GM12878 (cell line): ENCODE data around the gene EIF2B4. TPM values are rescaled to one million over a fixed set of nuclear protein-coding genes. Genes with fewer than 3 reads are reported as not detected.

Experiments used
- ATAC-seq: fragments of 200-7000 bp; cut with Tn5 transposase; 3 replicates; pipeline ENCODE4 v1.9.1; 2020; ENCODE audit warnings: mild to moderate bottlenecking, moderate library complexity
- BruUV-seq: library from RNA; stranded (reverse); fragments of 400-500 nt; replicated peaks from 2 replicates; lab custom pipeline; 2021; lab: Mats Ljungman, UMichigan
- CTCF ChIA-PET: fragments of 300-600 bp; sonication (Branson Sonifier 250); formaldehyde crosslinking; extraction: SDS; loops from one replicate; lab custom pipeline; 2021; ENCODE audit warnings: inconsistent platforms; lab: Yijun Ruan, JAX
- POLR2A ChIA-PET: fragments of 350-600 bp; formaldehyde crosslinking; extraction: SDS; loops from one replicate; lab custom pipeline; 2021; ENCODE audit warnings: inconsistent platforms; lab: Charles Lee
- RAD21 ChIA-PET: fragments of 300-600 bp; sonication (Branson Sonifier 250); formaldehyde crosslinking; loops from one replicate; lab custom pipeline; 2023; ENCODE audit warnings: antibody characterized with exemption; ENCODE audit not compliant: unreplicated experiment; lab: Charles Lee
- SMC1A ChIA-PET: fragments of 300-600 bp; sonication (Branson Sonifier 250); formaldehyde crosslinking; loops from one replicate; lab custom pipeline; 2023; ENCODE audit not compliant: unreplicated experiment, uncharacterized antibody; lab: Charles Lee
- DNase-seq: peaks from one replicate; pipeline ENCODE4 v3.0.0-alpha.2; 2011; ENCODE audit warnings: low read depth, low spot score
- FAIRE-seq: peaks from 3 replicates; lab custom pipeline; 2011; peaks lifted over from hg19 to GRCh38; lab: Jason Lieb, UNC
- H2AFZ ChIP-seq: 2 replicates; pipeline ENCODE4 v1.6.0; 2011; ENCODE audit warnings: low read depth, low read length, control low read depth; ENCODE audit not compliant: control insufficient read depth
- H3K27ac ChIP-seq: 2 replicates; pipeline ENCODE4 v1.5.1; 2011; ENCODE audit warnings: control low read depth; ENCODE audit not compliant: control insufficient read depth, insufficient read depth
- H3K27me3 ChIP-seq, 2 experiments: replicated peaks in 1 of 2; 2 replicates each; pipeline versions ENCODE4 v1.6.0 to v1.6.1; 2011; ENCODE audit warnings: low read length in 1 of 2; ENCODE audit not compliant: control insufficient read depth in 2 of 2, insufficient read depth in 2 of 2
- H3K36me3 ChIP-seq, 2 experiments: 2 replicates each; pipeline ENCODE4 v1.5.1; 2011; ENCODE audit warnings: low read length in 1 of 2; ENCODE audit not compliant: control insufficient read depth in 2 of 2, insufficient read depth in 2 of 2
- H3K4me1 ChIP-seq: 2 replicates; pipeline ENCODE4 v1.6.1; 2011; ENCODE audit warnings: mild to moderate bottlenecking, low read length, moderate library complexity, mixed read lengths; ENCODE audit not compliant: control insufficient read depth, insufficient read depth
- H3K4me2 ChIP-seq: 2 replicates; pipeline ENCODE4 v1.6.0; 2011; ENCODE audit warnings: control low read depth; ENCODE audit not compliant: control insufficient read depth, insufficient read depth
- H3K4me3 ChIP-seq: fragments of 200-600 bp; sonication (generic); 2 replicates; pipeline ENCODE4 v1.5.1; 2016
- H3K79me2 ChIP-seq: 2 replicates; pipeline ENCODE4 v1.6.0; 2011; ENCODE audit warnings: low read length; ENCODE audit not compliant: control insufficient read depth, insufficient read depth
- H3K9ac ChIP-seq: 2 replicates; pipeline ENCODE4 v1.8.0; 2011; ENCODE audit warnings: low read length, control low read depth, mixed read lengths; ENCODE audit not compliant: control insufficient read depth, insufficient read depth
- H3K9me3 ChIP-seq: replicated peaks from 3 replicates; pipeline ENCODE4 v1.5.1; 2011; ENCODE audit warnings: mild to moderate bottlenecking, low read length; ENCODE audit not compliant: control insufficient read depth, insufficient read depth
- H4K20me1 ChIP-seq: 2 replicates; pipeline ENCODE4 v1.6.0; 2011; ENCODE audit not compliant: control insufficient read depth, insufficient read depth
- ATF7 ChIP-seq: fragments of 450-650 bp; IDR thresholded peaks from 2 replicates; pipeline ENCODE4 v1.6.1; 2016; ENCODE audit warnings: low read depth, mild to moderate bottlenecking
- CREB1 ChIP-seq: IDR thresholded peaks from 2 replicates; pipeline ENCODE4 v1.6.1; 2012; ENCODE audit warnings: low read depth, mild to moderate bottlenecking, inconsistent platforms
- IRF4 ChIP-seq: IDR thresholded peaks from 2 replicates; pipeline ENCODE4 v1.6.1; 2011; ENCODE audit warnings: low read depth, low read length
- MYB ChIP-seq: fragments of 150-350 bp; IDR thresholded peaks from 2 replicates; pipeline ENCODE4 v1.6.1; 2014; ENCODE audit warnings: mild to moderate bottlenecking, low read depth, low read length, borderline replicate concordance
- MYC ChIP-seq: IDR thresholded peaks from 2 replicates; pipeline ENCODE4 v1.6.1; 2011; ENCODE audit warnings: mild to moderate bottlenecking, low read length, moderate library complexity, inconsistent platforms; ENCODE audit not compliant: insufficient read depth, insufficient replicate concordance, insufficient read length, severe bottlenecking
- NBN ChIP-seq: fragments of 450-650 bp; IDR thresholded peaks from 2 replicates; pipeline ENCODE4 v1.6.1; 2016
- PAX8 ChIP-seq: fragments of 450-650 bp; IDR thresholded peaks from 2 replicates; pipeline ENCODE4 v1.6.1; 2017; ENCODE audit warnings: mild to moderate bottlenecking, moderate library complexity
- RBBP5 ChIP-seq: fragments of 200-600 bp; sonication (generic); conservative IDR thresholded peaks from 2 replicates; pipeline ENCODE4 v1.6.1; 2016
- RCOR1 ChIP-seq: conservative IDR thresholded peaks from 2 replicates; pipeline ENCODE4 v1.6.1; 2012; ENCODE audit warnings: low read depth, low read length, improper control_type of control experiment
- SMARCA5 ChIP-seq: fragments of 450-650 bp; IDR thresholded peaks from 2 replicates; pipeline ENCODE4 v1.6.1; 2017; ENCODE audit warnings: mild to moderate bottlenecking
- STAT3 ChIP-seq: IDR thresholded peaks from 2 replicates; pipeline ENCODE4 v1.6.1; 2011; ENCODE audit warnings: low read depth, low read length, improper control_type of control experiment
- SUPT20H ChIP-seq: IDR thresholded peaks from 2 replicates; pipeline ENCODE4 v1.6.1; 2011; ENCODE audit warnings: low read depth, mild to moderate bottlenecking, low read length, moderate library complexity, borderline replicate concordance; ENCODE audit not compliant: control insufficient read depth
- YY1 ChIP-seq: IDR thresholded peaks from 2 replicates; pipeline ENCODE4 v1.6.1; 2011; ENCODE audit warnings: low read depth, mild to moderate bottlenecking, low read length
- ZNF384 ChIP-seq: IDR thresholded peaks from 2 replicates; pipeline ENCODE4 v1.6.1; 2012; ENCODE audit warnings: low read depth, mild to moderate bottlenecking, low read length, improper control_type of control experiment, borderline replicate concordance
- WGBS: methylation state at CpG from one replicate; pipeline ENCODE4 v1.1.6; 2016; ENCODE audit warnings: low lambda C conversion rate; ENCODE audit not compliant: insufficient replicate concordance, insufficient coverage; ENCODE audit errors: missing lambda C conversion rate; 5-methylcytosine and 5-hydroxymethylcytosine counted together
- in situ Hi-C: fragments of 300-500 bp; cut with MboI; formaldehyde crosslinking; loops from 9 replicates; pipeline ENCODE4 v1.14.3; 2018; ENCODE audit warnings: mixed read lengths
- intact Hi-C: fragments of 100-400 bp; cut with micrococcal nuclease; formaldehyde crosslinking; loops from one replicate; pipeline ENCODE4 v1.14.2; 2022; ENCODE audit not compliant: unreplicated experiment
- polyA plus RNA-seq, 11 experiments: library from polyadenylated mRNA; depleted of rRNA in 4 of 11; unstranded in 6 of 11; stranded (reverse) in 5 of 11; fragments of >200 nt; fragmentation: Nextera tagmentation in 4 of 11; fragmentation: Illumina TruSeq in 1 of 11; extraction: Ambion mirVana in 4 of 11; extraction: Trizol in 1 of 11; gene quantifications; 1 replicate in 1 of 11; 2 replicates in 10 of 11; pipeline versions ENCODE4 v1.2.1 to v1.2.3, GENCODE V29; 2011 to 2016; ENCODE audit warnings: inconsistent platforms in 2 of 11, missing spikeins in 2 of 11, low read depth in 1 of 11
- total RNA-seq, 4 experiments: library from RNA; depleted of rRNA in 3 of 4; stranded (reverse); fragments of >200 nt in 3 of 4; fragmentation: Illumina TruSeq in 1 of 4; extraction: Trizol in 1 of 4; gene quantifications; 2 replicates each; pipeline versions ENCODE4 v1.2.1 to v1.2.3, GENCODE V29; 2013 to 2021
- TF ChIP-seq, protein P1 (sequence below): IDR thresholded peaks from 2 replicates; pipeline ENCODE4 v1.6.1; 2012; ENCODE audit warnings: mild to moderate bottlenecking, low read depth, low read length
- TF ChIP-seq, protein P2 (sequence below): fragments of 450-650 bp; IDR thresholded peaks from 2 replicates; pipeline ENCODE4 v1.6.1; 2017; ENCODE audit warnings: mild to moderate bottlenecking, low read depth, inconsistent platforms; ENCODE audit not compliant: poor library complexity, severe bottlenecking
- TF ChIP-seq, protein P3 (sequence below): IDR thresholded peaks from 2 replicates; pipeline ENCODE4 v1.6.1; 2011; ENCODE audit warnings: borderline replicate concordance, low read depth, mild to moderate bottlenecking, moderate library complexity, mixed read lengths, low read length; ENCODE audit not compliant: insufficient read depth; ENCODE audit errors: extremely low read length

The EIF2B4 gene
- total and polyA plus RNA-seq, 10 of the 15 experiments (the other 5 are each of a cell fraction or from before 2014, with no cell fraction given), result 13.4 to 53.9 (median 27.5) TPM

DNA sequence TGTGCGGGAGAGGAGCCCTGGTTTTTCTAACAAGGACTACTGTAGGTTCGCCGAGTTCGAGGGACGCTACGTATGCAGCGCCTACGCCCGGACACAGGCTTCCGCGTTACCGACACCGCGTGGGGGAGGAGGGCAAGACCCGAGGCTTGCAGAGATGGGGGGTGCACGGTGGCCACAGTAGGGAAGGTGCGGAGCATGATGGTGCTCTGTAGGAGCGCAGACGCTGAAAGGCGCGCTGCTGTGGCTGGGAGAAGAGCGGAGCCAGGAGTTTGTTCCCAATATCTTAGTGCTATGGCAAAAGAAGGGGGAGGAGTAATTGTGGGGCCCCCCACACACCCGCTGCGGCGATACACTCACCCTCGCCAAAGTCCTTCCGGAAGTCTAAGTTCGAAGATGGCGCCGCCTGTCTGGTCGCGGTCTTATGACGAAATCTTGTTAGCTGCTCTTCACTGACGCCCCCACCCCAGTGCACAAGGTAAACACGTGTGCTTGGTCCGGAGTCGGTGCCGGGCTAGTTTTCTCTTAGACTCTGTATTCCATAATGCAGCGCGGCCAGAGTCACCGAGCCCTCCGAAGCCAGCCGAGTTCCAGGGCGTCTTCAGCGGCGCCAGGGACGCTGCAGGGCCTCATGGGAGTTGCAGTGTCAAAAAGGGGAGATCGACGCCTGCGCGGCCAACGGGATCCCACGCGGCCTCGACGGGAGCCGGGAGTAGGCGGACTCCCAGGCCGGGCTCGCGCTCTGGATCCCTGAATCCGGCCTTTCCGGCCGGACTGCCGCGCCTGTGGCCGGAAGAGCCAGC, 13.6 kb downstream of the EIF2B4 start, which contains the start of gene GTF3C2:
GTF3C2 (minus strand) TSS at position 383 of the 800 bp plus-strand sequence. CDS start 13,210 bp downstream, outside the sequence.
- ChIA-PET SMC1A (interaction anchor here (1.0 to 2.1 kb wide), 3 partner anchors 9 to 34 kb away, joined by 3 to 11 read pairs (median 5); partner anchors contain the start of gene MPV17), CTCF (interaction anchor here (0.9 to 1.5 kb wide), 6 partner anchors 13 to 327 kb away, joined by 3 to 8 read pairs (median 5); no protein-coding TSS in a partner anchor), POLR2A (interaction anchor here (0.7 to 2.8 kb wide), 6 partner anchors 13 to 72 kb away, joined by 3 to 10 read pairs (median 6); partner anchors contain the start of genes EIF2B4, NRBP1 and ZNF513), RAD21 (interaction anchor here (0.7 kb wide), 1 partner anchor 23 kb away, joined by 3 read pairs; no protein-coding TSS in a partner anchor)
- intact Hi-C loops, result loop anchor here (1.0 to 10.0 kb wide), 2 partner anchors 14 to 142 kb away; partner anchors contain the start of genes ATRAID, CAD, EIF2B4 and SLC5A6
- Histone ChIP-seq H3K36me3 (no peaks in the 10 kb centered on the region), H4K20me1 (no peaks in the 10 kb centered on the region), H3K9ac (peak within 1 kb of the TSS; percentile 99), H3K4me3 (peak within 1 kb of the TSS; percentile 97), H3K4me2 (peak within 1 kb of the TSS; percentile 51), H3K4me1 (no peaks in the 10 kb centered on the region; the same call in 1 of the 2 replicates), H3K79me2 (peaks cover 62% of the 10 kb centered on the region), H3K27me3 (no peaks in the 10 kb centered on the region), H3K27ac (peak within 1 kb of the TSS; percentile 96), H2AFZ (peak within 1 kb of the TSS; percentile 98), H3K9me3 (no peaks in the 10 kb centered on the region)
- in situ Hi-C loops, result no loop called here
- WGBS, result under 1% methylated on average over 63 of the region's 67 CpGs
- TSS peak; percentile 70 for BruUV-seq
- ATAC-seq, result peak; percentile 91
- FAIRE-seq, result peak; percentile 56
- peak; percentile 88 for DNase-seq
- TF ChIP-seq SMARCA5 (no peak), ATF7 (peak; percentile 97), MYB (no peak), STAT3 (no peak), SUPT20H (no peak), NBN (peak; percentile 94), ZNF384 (no peak), MYC (peak; percentile 59), CREB1 (peak; percentile 98), RCOR1 (no peak), YY1 (peak; percentile 98), IRF4 (no peak), PAX8 (no peak), RBBP5 (no peak)
- TF ChIP-seq, protein P1, sequence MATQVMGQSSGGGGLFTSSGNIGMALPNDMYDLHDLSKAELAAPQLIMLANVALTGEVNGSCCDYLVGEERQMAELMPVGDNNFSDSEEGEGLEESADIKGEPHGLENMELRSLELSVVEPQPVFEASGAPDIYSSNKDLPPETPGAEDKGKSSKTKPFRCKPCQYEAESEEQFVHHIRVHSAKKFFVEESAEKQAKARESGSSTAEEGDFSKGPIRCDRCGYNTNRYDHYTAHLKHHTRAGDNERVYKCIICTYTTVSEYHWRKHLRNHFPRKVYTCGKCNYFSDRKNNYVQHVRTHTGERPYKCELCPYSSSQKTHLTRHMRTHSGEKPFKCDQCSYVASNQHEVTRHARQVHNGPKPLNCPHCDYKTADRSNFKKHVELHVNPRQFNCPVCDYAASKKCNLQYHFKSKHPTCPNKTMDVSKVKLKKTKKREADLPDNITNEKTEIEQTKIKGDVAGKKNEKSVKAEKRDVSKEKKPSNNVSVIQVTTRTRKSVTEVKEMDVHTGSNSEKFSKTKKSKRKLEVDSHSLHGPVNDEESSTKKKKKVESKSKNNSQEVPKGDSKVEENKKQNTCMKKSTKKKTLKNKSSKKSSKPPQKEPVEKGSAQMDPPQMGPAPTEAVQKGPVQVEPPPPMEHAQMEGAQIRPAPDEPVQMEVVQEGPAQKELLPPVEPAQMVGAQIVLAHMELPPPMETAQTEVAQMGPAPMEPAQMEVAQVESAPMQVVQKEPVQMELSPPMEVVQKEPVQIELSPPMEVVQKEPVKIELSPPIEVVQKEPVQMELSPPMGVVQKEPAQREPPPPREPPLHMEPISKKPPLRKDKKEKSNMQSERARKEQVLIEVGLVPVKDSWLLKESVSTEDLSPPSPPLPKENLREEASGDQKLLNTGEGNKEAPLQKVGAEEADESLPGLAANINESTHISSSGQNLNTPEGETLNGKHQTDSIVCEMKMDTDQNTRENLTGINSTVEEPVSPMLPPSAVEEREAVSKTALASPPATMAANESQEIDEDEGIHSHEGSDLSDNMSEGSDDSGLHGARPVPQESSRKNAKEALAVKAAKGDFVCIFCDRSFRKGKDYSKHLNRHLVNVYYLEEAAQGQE, result no peak
- TF ChIP-seq, protein P2, sequence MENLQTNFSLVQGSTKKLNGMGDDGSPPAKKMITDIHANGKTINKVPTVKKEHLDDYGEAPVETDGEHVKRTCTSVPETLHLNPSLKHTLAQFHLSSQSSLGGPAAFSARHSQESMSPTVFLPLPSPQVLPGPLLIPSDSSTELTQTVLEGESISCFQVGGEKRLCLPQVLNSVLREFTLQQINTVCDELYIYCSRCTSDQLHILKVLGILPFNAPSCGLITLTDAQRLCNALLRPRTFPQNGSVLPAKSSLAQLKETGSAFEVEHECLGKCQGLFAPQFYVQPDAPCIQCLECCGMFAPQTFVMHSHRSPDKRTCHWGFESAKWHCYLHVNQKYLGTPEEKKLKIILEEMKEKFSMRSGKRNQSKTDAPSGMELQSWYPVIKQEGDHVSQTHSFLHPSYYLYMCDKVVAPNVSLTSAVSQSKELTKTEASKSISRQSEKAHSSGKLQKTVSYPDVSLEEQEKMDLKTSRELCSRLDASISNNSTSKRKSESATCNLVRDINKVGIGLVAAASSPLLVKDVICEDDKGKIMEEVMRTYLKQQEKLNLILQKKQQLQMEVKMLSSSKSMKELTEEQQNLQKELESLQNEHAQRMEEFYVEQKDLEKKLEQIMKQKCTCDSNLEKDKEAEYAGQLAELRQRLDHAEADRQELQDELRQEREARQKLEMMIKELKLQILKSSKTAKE, result peak; percentile 25
- TF ChIP-seq, protein P3, sequence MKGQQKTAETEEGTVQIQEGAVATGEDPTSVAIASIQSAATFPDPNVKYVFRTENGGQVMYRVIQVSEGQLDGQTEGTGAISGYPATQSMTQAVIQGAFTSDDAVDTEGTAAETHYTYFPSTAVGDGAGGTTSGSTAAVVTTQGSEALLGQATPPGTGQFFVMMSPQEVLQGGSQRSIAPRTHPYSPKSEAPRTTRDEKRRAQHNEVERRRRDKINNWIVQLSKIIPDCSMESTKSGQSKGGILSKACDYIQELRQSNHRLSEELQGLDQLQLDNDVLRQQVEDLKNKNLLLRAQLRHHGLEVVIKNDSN, result no peak
